OCI-LY1 (cell line): ENCODE data around the gene ARFGEF3.

ENCODE experiments used
- H2AFZ ChIP-seq: fragments of 200-600 bp; sonication (generic), shearing (Covaris generic); 2 replicates; pipeline ENCODE4 v1.6.0; 2014; ENCODE audit warnings: antibody characterized with exemption, mild to moderate bottlenecking, low read length
- H3F3A ChIP-seq: fragments of 200-600 bp; sonication (generic), shearing (Covaris generic); 2 replicates; pipeline ENCODE4 v1.6.0; 2014; ENCODE audit warnings: mild to moderate bottlenecking, antibody characterized with exemption, low read length, moderate library complexity; ENCODE audit not compliant: insufficient read depth
- H3K27ac ChIP-seq: fragments of 200-600 bp; sonication (generic); 2 replicates; pipeline ENCODE4 v1.5.1; 2014; ENCODE audit warnings: low read length, mixed run types, mild to moderate bottlenecking, low read depth; ENCODE audit not compliant: poor library complexity, severe bottlenecking
- H3K27me3 ChIP-seq: fragments of 200-600 bp; sonication (generic); 2 replicates; pipeline ENCODE4 v1.6.0; 2014; ENCODE audit warnings: antibody characterized with exemption, mild to moderate bottlenecking, low read length, moderate library complexity; ENCODE audit not compliant: insufficient read depth
- H3K36me3 ChIP-seq: fragments of 200-600 bp; sonication (generic); 2 replicates; pipeline ENCODE4 v1.6.1; 2014; ENCODE audit warnings: mild to moderate bottlenecking, antibody characterized with exemption, low read length, moderate library complexity, mixed read lengths; ENCODE audit not compliant: insufficient read depth
- H3K4me1 ChIP-seq: fragments of 200-600 bp; sonication (generic); 2 replicates; pipeline ENCODE4 v1.5.1; 2014; ENCODE audit warnings: mild to moderate bottlenecking, low read length, moderate library complexity; ENCODE audit not compliant: insufficient read depth, severe bottlenecking
- H3K4me2 ChIP-seq: fragments of 200-600 bp; sonication (generic), shearing (Covaris generic); 2 replicates; pipeline ENCODE4 v1.6.1; 2014; ENCODE audit warnings: low read length
- H3K4me3 ChIP-seq: fragments of 200-600 bp; sonication (generic); 2 replicates; pipeline ENCODE4 v1.5.1; 2014; ENCODE audit warnings: low read length, low read depth, mild to moderate bottlenecking, mixed read lengths; ENCODE audit not compliant: poor library complexity, severe bottlenecking
- H3K79me2 ChIP-seq: fragments of 200-600 bp; shearing (Covaris generic); 2 replicates; pipeline ENCODE4 v1.6.1; 2016; ENCODE audit warnings: mixed run types, low read length, mixed read lengths; ENCODE audit not compliant: insufficient read depth
- H3K9ac ChIP-seq: fragments of 200-600 bp; sonication (generic), shearing (Covaris generic); 2 replicates; pipeline ENCODE4 v1.6.1; 2014; ENCODE audit warnings: mild to moderate bottlenecking, low read length, mixed read lengths
- H3K9me2 ChIP-seq: fragments of 200-600 bp; sonication (generic), shearing (Covaris generic); 2 replicates; pipeline ENCODE4 v1.6.1; 2014; ENCODE audit warnings: low read depth, mild to moderate bottlenecking, low read length, mixed read lengths
- H3K9me3 ChIP-seq: fragments of 200-600 bp; shearing (Covaris generic); 2 replicates; pipeline ENCODE4 v1.6.1; 2014; ENCODE audit warnings: low read length, mixed read lengths
- H4K20me1 ChIP-seq: fragments of 200-600 bp; sonication (generic), shearing (Covaris generic); 2 replicates; pipeline ENCODE4 v1.6.0; 2016; ENCODE audit warnings: mild to moderate bottlenecking, low read length; ENCODE audit not compliant: insufficient read depth
- CTCF ChIP-seq: fragments of 200-600 bp; sonication (generic), shearing (Covaris generic); IDR thresholded peaks from 2 replicates; pipeline ENCODE4 v1.5.1; 2017; ENCODE audit warnings: mild to moderate bottlenecking, antibody characterized with exemption, low read length, moderate library complexity, mixed read lengths
- EZH2 ChIP-seq: fragments of 200-600 bp; sonication (generic), shearing (Covaris generic); IDR thresholded peaks from 2 replicates; pipeline ENCODE4 v1.8.0; 2017; ENCODE audit warnings: borderline replicate concordance, mixed run types, mild to moderate bottlenecking, antibody characterized with exemption, low read length, moderate library complexity, mixed read lengths

Gene ARFGEF3

GRCh38 chr6:138291849-138292181 lies 130.1 kb downstream of the ARFGEF3 start:
- H3F3A ChIP-seq: no peaks in the 10 kb centered on the region
- H3K4me2 ChIP-seq: no peak overlapping the region
- H2AFZ ChIP-seq: no peak overlapping the region
- no peaks in the 10 kb centered on the region for H3K9me3 ChIP-seq
- no peaks in the 10 kb centered on the region for H3K79me2 ChIP-seq
- no peaks in the 10 kb centered on the region for H4K20me1 ChIP-seq
- no peak overlapping the region for H3K4me3 ChIP-seq
- H3K4me1 ChIP-seq: no peaks in the 10 kb centered on the region
- TF ChIP-seq CTCF: no peak
- no peak for TF ChIP-seq EZH2
- no peaks in the 10 kb centered on the region for H3K36me3 ChIP-seq
- H3K27me3 ChIP-seq: no peaks in the 10 kb centered on the region
- H3K27ac ChIP-seq: no peak overlapping the region
- no peaks in the 10 kb centered on the region for H3K9me2 ChIP-seq
- H3K9ac ChIP-seq: no peak overlapping the region

- H4K20me1 ChIP-seq: no peaks in the 10 kb centered on the region
- TF ChIP-seq EZH2 (no peak), CTCF (no peak)
Measured at GRCh38 chr6:138292482-138292881, 130.7 kb downstream of the ARFGEF3 start.

GRCh38 chr6:138293428-138294395 lies 132.0 kb downstream of the ARFGEF3 start:
- Histone ChIP-seq H3K36me3 (no peaks in the 10 kb centered on the region), H3K27me3 (no peaks in the 10 kb centered on the region; the same call in 1 of the 2 replicates), H3K4me1 (no peaks in the 10 kb centered on the region), H3K9ac (no peak overlapping the region), H3K4me3 (no peak overlapping the region), H3K9me2 (no peaks in the 10 kb centered on the region), H4K20me1 (no peaks in the 10 kb centered on the region), H3K9me3 (no peaks in the 10 kb centered on the region), H3F3A (no peaks in the 10 kb centered on the region), H3K27ac (no peak overlapping the region), H3K4me2 (no peak overlapping the region), H3K79me2 (no peaks in the 10 kb centered on the region), H2AFZ (no peak overlapping the region)
- no peak for TF ChIP-seq CTCF
- TF ChIP-seq EZH2: no peak

More at GRCh38 chr6:138292482-138292881, 130.7 kb downstream of the ARFGEF3 start:
- Histone ChIP-seq H3K4me3 (no peak overlapping the region), H3K4me2 (no peak overlapping the region), H3K27me3 (no peaks in the 10 kb centered on the region), H3K9ac (no peak overlapping the region), H2AFZ (no peak overlapping the region), H3F3A (no peaks in the 10 kb centered on the region), H3K79me2 (no peaks in the 10 kb centered on the region), H3K27ac (no peak overlapping the region), H3K9me2 (no peaks in the 10 kb centered on the region), H3K4me1 (no peaks in the 10 kb centered on the region), H3K9me3 (no peaks in the 10 kb centered on the region), H3K36me3 (no peaks in the 10 kb centered on the region)
